ENCODE data around the gene UGT1A8.

Gene UGT1A8

GRCh38 chr2:233822101-233822771 is 204.8 kb downstream of the UGT1A8 start:
- DNase-seq = no peak
- in situ Hi-C loops (cut with MboI; ENCODE audit: low pct_unique_long_range_greater_than_20kb, low sequenced_read_pairs) = no loop called here

Measured in KBM-7 (cell line).